H1 (cell line): Measurements from ENCODE around the gene CD14.

ENCODE experiments used
- CBX5 ChIP-seq: fragments of 300-800, 300-1000 bp; sonication (generic); IDR thresholded peaks from 2 replicates; pipeline ENCODE4 v1.7.1; 2016; ENCODE audit warnings: antibody characterized with exemption, low read length, low read depth
- CHD2 ChIP-seq: IDR thresholded peaks from 2 replicates; pipeline ENCODE4 v1.6.1; 2012; ENCODE audit warnings: low read length, improper control_type of control experiment
- CREB1 ChIP-seq: IDR thresholded peaks from 2 replicates; pipeline ENCODE4 v1.6.1; 2012; ENCODE audit warnings: inconsistent platforms
- POLR2A ChIP-seq, 2 experiments: IDR thresholded peaks; 1 replicate in 1 of 2; 2 replicates in 1 of 2; pipeline ENCODE4 v1.6.1; 2011; ENCODE audit warnings: low read depth in 2 of 2, low read length in 2 of 2, mild to moderate bottlenecking in 2 of 2; ENCODE audit errors: control extremely low read depth in 1 of 2
- POLR2AphosphoS5 ChIP-seq: IDR thresholded peaks from 2 replicates; pipeline ENCODE4 v1.6.1; 2011; ENCODE audit warnings: low read depth, low read length
- RFX5 ChIP-seq: IDR thresholded peaks from 2 replicates; pipeline ENCODE4 v1.6.1; 2011; ENCODE audit warnings: low read depth, low read length, improper control_type of control experiment, borderline replicate concordance
- SUZ12 ChIP-seq: fragments of 200-600 bp; sonication (generic); IDR thresholded peaks from 2 replicates; pipeline ENCODE4 v1.6.1; 2012; ENCODE audit warnings: mild to moderate bottlenecking, inconsistent platforms, low read length, moderate library complexity, mixed read lengths
- YY1 ChIP-seq: IDR thresholded peaks from 2 replicates; pipeline ENCODE4 v1.6.1; 2011; ENCODE audit warnings: low read depth, mild to moderate bottlenecking, low read length
- TF ChIP-seq, protein P1 (sequence below), 3 experiments: IDR thresholded peaks; 1 replicate in 2 of 3; 2 replicates in 1 of 3; pipeline versions ENCODE4 v1.5.1 to v1.6.1; 2011; ENCODE audit warnings: low read length in 3 of 3, mild to moderate bottlenecking in 3 of 3, inconsistent platforms in 2 of 3, low read depth in 1 of 3, moderate library complexity in 1 of 3; ENCODE audit not compliant: insufficient read depth in 1 of 3; ENCODE audit errors: control extremely low read depth in 1 of 3

DNA sequence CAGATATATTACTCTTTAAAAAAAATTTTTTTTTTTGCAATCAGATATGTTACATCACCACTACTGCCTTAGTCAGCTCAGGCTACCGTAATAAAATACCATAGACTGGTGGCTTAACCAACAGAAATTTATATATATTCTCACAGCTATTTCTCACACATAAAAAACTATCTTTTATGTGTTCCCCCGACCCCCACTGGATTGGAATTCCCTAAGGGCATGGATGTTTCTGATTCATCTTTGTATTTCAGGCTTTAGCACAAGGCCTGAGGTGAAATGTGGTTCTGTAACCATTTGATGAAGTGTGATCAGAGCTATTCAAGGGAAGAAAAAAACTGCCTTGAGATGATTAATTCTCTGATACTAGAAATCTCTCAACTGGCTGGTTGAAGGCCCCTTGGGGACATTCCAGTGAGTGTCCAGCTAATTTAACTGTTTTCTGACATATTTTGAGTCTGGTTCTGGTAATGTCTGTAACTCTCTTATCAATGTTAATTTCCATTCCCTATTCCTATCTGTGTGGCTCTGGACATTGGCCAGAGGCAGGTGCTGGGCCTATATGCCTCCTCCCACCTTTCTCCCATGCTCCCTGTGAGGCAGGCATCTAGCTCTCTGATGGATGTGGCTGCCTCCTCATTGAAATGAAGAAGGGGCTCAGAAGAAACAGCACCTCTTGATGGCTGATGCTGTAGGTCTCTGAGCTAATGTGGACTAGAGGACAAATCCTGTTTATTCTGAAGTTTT, 2.5 kb downstream of the CD14 start:
- no peak for TF ChIP-seq CHD2
- TF ChIP-seq CBX5 = no peak
- no peak for TF ChIP-seq SUZ12
- no peak for TF ChIP-seq POLR2A (IDR thresholded peaks at IDR 0.05; ENCODE audit: control extremely low read depth in 1 of 2, low read depth in 2 of 2, low read length in 2 of 2)
- no peak for TF ChIP-seq YY1
- TF ChIP-seq, protein P1, sequence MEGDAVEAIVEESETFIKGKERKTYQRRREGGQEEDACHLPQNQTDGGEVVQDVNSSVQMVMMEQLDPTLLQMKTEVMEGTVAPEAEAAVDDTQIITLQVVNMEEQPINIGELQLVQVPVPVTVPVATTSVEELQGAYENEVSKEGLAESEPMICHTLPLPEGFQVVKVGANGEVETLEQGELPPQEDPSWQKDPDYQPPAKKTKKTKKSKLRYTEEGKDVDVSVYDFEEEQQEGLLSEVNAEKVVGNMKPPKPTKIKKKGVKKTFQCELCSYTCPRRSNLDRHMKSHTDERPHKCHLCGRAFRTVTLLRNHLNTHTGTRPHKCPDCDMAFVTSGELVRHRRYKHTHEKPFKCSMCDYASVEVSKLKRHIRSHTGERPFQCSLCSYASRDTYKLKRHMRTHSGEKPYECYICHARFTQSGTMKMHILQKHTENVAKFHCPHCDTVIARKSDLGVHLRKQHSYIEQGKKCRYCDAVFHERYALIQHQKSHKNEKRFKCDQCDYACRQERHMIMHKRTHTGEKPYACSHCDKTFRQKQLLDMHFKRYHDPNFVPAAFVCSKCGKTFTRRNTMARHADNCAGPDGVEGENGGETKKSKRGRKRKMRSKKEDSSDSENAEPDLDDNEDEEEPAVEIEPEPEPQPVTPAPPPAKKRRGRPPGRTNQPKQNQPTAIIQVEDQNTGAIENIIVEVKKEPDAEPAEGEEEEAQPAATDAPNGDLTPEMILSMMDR (IDR thresholded peaks at IDR 0.05; ENCODE audit: control extremely low read depth in 1 of 3, insufficient read depth in 1 of 3, low read depth in 1 of 3, low read length in 3 of 3) = no peak
- TF ChIP-seq RFX5 = no peak
- no peak for TF ChIP-seq POLR2AphosphoS5
- no peak for TF ChIP-seq CREB1
